GM18505 (cell line): ENCODE measurements around the gene NEK10.
A peak's percentile ranks its signal among the peaks of the same experiment; 100 is the strongest.

ENCODE experiments used
- ATAC-seq: cut with Tn5 transposase; IDR thresholded peaks from one replicate; pipeline ENCODE4 v1.9.1; 2021; ENCODE audit not compliant: unreplicated experiment
- POLR2A ChIP-seq: IDR thresholded peaks from 4 replicates; pipeline ENCODE4 v1.6.1; 2011; ENCODE audit warnings: borderline replicate concordance; ENCODE audit not compliant: insufficient read depth, insufficient read length; ENCODE audit errors: extremely low read depth

The NEK10 gene

DNA sequence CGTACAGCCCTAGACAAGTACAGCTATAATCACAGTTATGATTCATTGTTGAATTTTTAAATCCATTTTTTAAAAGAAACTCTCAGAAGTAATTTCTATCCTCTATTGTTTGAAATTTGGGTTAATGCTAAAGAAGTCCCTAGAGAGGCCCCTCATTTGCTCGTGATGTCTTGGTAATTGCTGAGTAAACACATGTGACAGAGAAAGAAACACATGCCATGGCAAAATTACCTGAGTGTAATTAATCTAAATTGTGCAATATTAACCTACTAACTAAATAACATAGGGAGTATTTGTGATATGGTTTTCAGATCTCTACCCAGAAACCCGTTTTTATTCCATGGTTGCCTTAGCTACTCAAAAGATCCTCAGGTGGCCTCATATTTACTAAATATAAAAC, 10.8 kb downstream of the NEK10 start:
- no peak for ATAC-seq
- no peak for TF ChIP-seq POLR2A

DNA sequence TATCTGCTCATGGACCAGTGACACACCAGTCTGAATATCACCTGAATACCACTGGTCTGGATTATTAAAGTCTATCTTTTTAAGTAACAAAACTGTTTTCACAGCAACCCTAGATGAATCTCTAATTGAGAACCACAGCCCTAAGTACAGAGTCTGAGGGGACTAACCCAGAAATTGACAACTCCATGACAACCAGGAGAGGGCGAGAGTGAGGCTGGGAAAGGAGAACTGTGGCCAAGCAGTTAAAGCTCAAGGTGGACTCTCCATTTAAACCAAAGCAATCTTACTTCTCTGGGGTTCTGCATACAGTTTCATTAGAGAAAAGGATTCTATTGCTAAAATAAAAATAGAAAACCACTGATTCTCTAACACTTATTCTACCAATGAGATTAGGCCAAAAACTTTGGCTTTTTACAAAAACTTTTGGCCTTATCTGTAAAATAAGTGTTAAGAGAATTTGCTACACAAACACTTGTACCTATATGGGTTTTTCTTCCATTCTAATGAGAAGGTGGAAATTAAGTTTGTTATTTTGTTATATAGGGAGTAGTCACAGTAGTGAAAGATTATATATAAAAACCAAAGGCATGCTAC, 11.4 kb downstream of the NEK10 start:
- no peak for TF ChIP-seq POLR2A

DNA sequence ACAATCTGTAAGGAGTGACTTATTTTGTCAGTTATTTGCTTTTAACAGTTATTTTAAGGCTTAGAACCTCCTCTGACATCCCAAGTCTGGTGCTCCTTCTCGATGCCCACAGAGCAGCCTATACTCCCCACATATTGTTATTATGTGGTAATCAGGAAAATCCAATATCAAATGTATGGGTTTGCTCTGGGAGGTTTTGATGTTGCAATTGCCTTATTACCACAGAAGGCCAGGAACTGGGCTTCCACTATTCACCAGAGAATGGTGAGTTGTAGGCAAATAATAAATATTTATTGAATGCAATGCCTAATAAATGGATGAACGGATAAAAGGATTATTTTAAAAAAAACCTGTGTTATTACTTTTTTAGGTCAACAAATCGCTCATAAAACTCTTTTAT, 12.2 kb downstream of the NEK10 start:
- no peak for TF ChIP-seq POLR2A
- ATAC-seq: no peak

More for the DNA sequence above, 11.4 kb downstream of the NEK10 start:
- peak; percentile 88 for ATAC-seq

- no peak for TF ChIP-seq POLR2A
- ATAC-seq: no peak
Measured at GRCh38 chr3:27354588-27355203, 14.5 kb downstream of the NEK10 start.

GRCh38 chr3:27354161-27354560, 15.0 kb downstream of the NEK10 start:
- TF ChIP-seq POLR2A: no peak
- ATAC-seq: no peak

GRCh38 chr3:27353221-27353620, 16.0 kb downstream of the NEK10 start:
- no peak for ATAC-seq
- no peak for TF ChIP-seq POLR2A

DNA sequence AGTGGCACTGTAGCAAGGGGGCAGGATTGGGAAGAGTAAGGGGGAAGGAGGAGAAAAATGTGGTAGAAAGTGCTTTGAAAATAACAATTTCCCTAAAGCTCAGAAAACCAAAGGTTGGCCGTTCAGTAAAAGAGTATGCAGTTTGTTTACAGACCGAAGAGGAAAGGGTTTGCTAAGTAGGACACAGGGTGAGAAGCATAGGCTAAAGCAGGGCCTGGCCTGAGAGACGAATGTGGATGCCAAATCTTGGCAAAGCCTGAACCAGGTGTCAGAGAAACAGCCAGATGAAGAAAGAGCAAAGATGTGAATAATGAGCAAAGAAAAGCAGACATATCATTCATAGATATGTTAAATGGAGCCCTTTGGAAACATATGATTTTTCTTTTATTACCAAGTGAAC, 17.1 kb downstream of the NEK10 start:
- no peak for ATAC-seq

GRCh38 chr3:27349832-27350231, 19.4 kb downstream of the NEK10 start:
- peak; percentile 59 for ATAC-seq
- no peak for TF ChIP-seq POLR2A

More for the DNA sequence above, 17.1 kb downstream of the NEK10 start:
- TF ChIP-seq POLR2A: no peak

DNA sequence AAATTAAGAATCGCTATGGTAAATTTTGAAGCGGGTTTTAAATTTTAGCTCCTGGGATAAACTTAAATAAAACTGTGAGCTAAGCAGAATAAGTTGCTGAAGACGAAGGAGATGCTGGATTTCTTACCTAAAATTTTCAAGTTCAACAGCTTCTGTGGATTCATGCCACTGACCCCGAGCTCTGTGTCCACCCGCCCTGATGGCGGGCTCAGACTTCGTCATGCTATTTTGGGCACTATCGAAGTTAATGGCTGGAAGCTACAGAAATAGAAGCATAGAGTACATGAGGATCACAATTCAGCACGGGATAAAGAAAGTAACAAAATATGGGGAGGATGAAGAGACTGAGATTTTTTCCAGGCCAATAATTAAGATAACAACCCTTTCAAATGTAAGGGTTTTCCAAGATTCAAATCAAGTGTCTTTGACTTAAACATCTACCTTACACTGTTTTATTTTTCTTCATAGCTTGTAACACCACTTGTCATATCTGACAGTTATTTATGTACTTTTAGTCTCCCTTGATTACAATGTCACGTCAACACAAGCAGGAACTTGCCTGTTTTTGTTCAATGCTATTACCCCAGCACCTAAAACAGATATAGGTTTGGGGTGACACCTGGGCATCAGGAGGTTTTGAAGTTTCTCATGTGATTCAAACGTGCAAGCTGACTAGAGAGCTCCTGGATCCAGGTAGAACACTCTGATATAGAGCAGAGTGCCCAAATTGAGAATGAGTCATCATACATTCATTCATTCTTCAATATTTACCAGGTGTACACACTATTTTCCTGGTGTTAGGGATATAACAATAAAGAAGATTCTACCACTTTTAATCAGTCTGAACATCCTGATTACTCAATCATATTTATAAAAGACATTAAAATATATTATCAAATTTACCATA, 23.0 kb downstream of the NEK10 start:
- TF ChIP-seq POLR2A: no peak
- ATAC-seq: no peak

DNA sequence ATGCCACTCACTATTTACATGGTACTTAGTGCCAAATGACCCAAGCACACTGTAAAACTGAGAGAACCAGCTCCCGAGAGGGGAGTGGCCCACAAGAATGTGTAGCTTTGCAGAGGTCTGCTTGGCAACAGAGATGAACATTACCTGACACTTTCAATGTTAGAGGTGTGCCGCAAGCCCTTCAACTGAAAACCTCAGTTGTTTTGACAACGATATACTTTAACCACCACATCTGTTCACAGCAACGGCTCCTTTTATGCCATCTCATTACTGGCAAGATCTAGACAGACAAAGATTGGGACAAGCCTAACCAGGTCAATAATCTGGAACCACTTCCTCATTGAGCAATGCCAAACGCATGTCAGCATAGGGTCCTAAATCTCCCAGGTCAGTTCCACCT, 23.7 kb downstream of the NEK10 start:
- TF ChIP-seq POLR2A: no peak
- ATAC-seq: no peak

- ATAC-seq: no peak
- no peak for TF ChIP-seq POLR2A
Measured at GRCh38 chr3:27345045-27345444, 24.1 kb downstream of the NEK10 start.

DNA sequence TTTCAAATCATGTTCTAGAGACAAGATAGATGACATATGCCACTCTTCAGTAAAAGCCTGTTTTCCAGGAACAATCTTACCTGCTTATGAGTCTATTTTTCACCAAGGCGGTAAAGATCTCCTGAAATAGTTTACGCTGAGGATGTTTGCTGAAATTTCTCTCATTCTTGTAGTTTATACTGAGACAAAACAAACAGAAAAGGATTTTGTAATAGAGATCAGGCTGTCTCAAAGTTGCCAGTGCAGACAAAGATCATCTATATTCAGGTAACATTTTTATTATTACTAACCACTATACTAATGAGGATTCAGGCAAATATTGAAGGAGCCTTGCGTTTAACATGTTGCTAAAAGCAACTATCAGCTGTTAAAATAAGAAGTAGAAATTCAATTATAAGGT, 25.0 kb downstream of the NEK10 start:
- no peak for ATAC-seq
- no peak for TF ChIP-seq POLR2A

GRCh38 chr3:27342267-27342666, 26.9 kb downstream of the NEK10 start:
- ATAC-seq: no peak
- TF ChIP-seq POLR2A: no peak

DNA sequence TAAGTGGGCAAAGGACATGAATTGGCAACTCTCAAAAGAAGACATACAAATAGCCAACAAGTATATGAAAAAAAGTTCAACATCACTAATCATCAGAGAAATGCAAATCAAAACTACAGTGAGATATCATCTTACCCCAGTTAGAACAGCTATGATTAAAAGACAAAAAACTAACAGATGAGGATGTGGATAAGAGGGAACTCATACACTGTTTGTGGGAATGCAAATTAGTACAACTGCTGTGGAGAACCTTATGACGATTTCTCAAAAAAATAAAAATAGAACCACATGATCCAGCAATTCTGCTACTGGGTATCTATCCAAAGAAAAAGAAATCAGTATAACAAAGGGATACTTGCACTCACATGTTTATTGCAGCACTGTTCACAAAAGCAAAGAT, 28.6 kb downstream of the NEK10 start:
- no peak for TF ChIP-seq POLR2A
- peak; percentile 81 for ATAC-seq
